Ishikawa (cell line): ENCODE measurements around the gene NT5E.

ENCODE experiments used
- CEBPB ChIP-seq: IDR thresholded peaks from 2 replicates; pipeline ENCODE4 v1.6.1; 2012
- CREB1 ChIP-seq: IDR thresholded peaks from 2 replicates; pipeline ENCODE4 v1.6.1; 2012; ENCODE audit warnings: low read depth
- EGR1 ChIP-seq: IDR thresholded peaks from 2 replicates; pipeline ENCODE4 v1.6.1; 2012
- EP300 ChIP-seq: IDR thresholded peaks from 2 replicates; pipeline ENCODE4 v1.6.1; 2012; ENCODE audit warnings: borderline replicate concordance
- FOXM1 ChIP-seq: IDR thresholded peaks from 2 replicates; pipeline ENCODE4 v1.6.1; 2012; ENCODE audit warnings: low read depth, borderline replicate concordance
- NFIC ChIP-seq: IDR thresholded peaks from 2 replicates; pipeline ENCODE4 v1.6.1; 2012
- RAD21 ChIP-seq: IDR thresholded peaks from 2 replicates; pipeline ENCODE4 v1.6.1; 2012; ENCODE audit warnings: low read depth
- TAF1 ChIP-seq: IDR thresholded peaks from 2 replicates; pipeline ENCODE4 v1.6.1; 2012; ENCODE audit warnings: low read depth, mild to moderate bottlenecking
- TCF12 ChIP-seq: IDR thresholded peaks from 2 replicates; pipeline ENCODE4 v1.6.1; 2012; ENCODE audit warnings: low read depth
- TEAD4 ChIP-seq: IDR thresholded peaks from 2 replicates; pipeline ENCODE4 v1.6.1; 2012
- YY1 ChIP-seq: IDR thresholded peaks from 2 replicates; pipeline ENCODE4 v1.6.1; 2012; ENCODE audit warnings: low read depth
- ZBTB7A ChIP-seq: IDR thresholded peaks from 2 replicates; pipeline ENCODE4 v1.6.1; 2012; ENCODE audit warnings: low read depth
- TF ChIP-seq, protein P1 (sequence below): IDR thresholded peaks from 2 replicates; pipeline ENCODE4 v1.6.1; 2012
- TF ChIP-seq, protein P2 (sequence below): IDR thresholded peaks from 2 replicates; pipeline ENCODE4 v1.6.1; 2012; ENCODE audit warnings: low read depth, mild to moderate bottlenecking
- TF ChIP-seq, protein P3 (sequence below): IDR thresholded peaks from 2 replicates; pipeline ENCODE4 v1.6.1; 2012

Gene NT5E

DNA sequence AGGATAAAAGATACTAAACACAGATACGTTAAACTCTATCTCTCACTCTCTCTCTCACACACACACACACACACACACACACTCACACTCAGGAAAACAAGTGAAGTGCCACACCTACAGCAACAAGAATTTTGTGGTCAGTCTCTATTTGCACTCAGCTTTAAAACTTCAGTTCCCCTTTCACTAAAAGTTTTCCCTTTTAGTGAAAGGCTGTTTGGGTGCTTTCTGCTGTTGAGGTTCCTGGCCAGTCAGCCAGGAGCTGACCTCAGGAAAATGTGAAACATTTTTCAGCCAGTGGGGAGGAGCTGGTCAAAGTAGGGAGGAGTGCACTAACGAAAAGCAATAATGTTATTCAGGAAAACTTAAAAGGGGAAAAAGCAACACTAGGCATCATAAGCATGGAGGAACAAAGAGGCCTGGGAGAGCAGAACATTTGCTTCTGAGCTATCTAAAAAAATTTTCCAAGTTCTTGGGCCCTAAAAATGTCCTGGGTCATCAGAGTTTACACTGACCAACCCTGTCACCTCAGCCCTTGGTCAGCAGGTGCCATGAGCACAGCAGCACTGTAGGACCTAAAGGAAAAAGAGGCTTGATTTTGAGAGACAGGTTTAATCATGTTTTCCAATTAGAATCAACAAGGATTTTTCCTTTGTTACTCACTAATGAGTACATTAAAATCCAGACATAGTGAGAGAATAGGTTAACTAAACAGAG, 30.7 kb upstream of the NT5E start:
- TF ChIP-seq EGR1: no peak
- no peak for TF ChIP-seq YY1
- no peak for TF ChIP-seq RAD21
- no peak for TF ChIP-seq TAF1

DNA sequence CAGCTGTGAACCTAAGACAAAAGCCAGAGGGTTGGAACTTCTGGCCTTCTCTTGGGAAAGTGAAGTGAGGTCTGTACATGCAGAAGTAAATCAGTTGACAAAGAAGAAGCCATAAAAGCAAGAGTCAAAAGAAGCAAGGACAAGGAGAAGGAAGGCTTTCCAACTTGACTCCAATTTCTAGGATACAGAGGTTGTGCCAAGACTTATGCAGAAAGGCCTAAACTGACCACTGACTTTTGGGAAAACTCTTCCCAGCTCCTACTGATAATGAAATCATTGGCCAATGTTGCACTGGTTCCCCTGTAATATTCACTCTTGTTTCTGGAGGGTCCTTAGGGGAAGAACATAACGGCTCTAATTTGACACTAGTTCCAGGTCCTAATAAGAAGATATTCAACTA, 29.3 kb upstream of the NT5E start:
- no peak for TF ChIP-seq YY1
- no peak for TF ChIP-seq NFIC
- TF ChIP-seq, protein P1, sequence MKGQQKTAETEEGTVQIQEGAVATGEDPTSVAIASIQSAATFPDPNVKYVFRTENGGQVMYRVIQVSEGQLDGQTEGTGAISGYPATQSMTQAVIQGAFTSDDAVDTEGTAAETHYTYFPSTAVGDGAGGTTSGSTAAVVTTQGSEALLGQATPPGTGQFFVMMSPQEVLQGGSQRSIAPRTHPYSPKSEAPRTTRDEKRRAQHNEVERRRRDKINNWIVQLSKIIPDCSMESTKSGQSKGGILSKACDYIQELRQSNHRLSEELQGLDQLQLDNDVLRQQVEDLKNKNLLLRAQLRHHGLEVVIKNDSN: no peak
- TF ChIP-seq, protein P2, sequence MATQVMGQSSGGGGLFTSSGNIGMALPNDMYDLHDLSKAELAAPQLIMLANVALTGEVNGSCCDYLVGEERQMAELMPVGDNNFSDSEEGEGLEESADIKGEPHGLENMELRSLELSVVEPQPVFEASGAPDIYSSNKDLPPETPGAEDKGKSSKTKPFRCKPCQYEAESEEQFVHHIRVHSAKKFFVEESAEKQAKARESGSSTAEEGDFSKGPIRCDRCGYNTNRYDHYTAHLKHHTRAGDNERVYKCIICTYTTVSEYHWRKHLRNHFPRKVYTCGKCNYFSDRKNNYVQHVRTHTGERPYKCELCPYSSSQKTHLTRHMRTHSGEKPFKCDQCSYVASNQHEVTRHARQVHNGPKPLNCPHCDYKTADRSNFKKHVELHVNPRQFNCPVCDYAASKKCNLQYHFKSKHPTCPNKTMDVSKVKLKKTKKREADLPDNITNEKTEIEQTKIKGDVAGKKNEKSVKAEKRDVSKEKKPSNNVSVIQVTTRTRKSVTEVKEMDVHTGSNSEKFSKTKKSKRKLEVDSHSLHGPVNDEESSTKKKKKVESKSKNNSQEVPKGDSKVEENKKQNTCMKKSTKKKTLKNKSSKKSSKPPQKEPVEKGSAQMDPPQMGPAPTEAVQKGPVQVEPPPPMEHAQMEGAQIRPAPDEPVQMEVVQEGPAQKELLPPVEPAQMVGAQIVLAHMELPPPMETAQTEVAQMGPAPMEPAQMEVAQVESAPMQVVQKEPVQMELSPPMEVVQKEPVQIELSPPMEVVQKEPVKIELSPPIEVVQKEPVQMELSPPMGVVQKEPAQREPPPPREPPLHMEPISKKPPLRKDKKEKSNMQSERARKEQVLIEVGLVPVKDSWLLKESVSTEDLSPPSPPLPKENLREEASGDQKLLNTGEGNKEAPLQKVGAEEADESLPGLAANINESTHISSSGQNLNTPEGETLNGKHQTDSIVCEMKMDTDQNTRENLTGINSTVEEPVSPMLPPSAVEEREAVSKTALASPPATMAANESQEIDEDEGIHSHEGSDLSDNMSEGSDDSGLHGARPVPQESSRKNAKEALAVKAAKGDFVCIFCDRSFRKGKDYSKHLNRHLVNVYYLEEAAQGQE: no peak
- TF ChIP-seq RAD21: no peak
- TF ChIP-seq TAF1: no peak
- no peak for TF ChIP-seq TCF12
- no peak for TF ChIP-seq FOXM1
- TF ChIP-seq EGR1: no peak
- TF ChIP-seq CEBPB: no peak

GRCh38 chr6:85421181-85421580, 28.7 kb upstream of the NT5E start:
- TF ChIP-seq CEBPB (no peak), TCF12 (no peak), FOXM1 (no peak)
- TF ChIP-seq, protein P3, sequence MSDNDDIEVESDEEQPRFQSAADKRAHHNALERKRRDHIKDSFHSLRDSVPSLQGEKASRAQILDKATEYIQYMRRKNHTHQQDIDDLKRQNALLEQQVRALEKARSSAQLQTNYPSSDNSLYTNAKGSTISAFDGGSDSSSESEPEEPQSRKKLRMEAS: no peak
- TF ChIP-seq, protein P1: no peak

DNA sequence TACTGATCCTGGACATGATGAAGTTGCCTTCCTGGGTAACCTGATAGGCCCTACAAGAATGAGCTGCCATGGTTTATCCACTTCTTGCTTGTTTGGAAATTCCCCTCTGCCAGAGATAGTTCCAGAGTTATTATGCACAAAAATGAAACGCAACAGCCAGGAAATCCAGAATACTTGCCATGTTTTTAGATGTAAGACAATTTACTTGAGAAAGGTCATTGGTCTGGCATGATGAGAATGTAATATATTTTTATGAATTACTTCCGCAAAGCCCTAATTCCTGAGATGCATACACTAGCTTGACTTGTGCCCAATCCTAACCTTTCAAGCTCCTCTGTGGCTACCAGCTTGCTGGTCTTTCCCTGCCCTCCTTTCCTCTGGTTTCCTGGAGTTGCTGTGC, 27.9 kb upstream of the NT5E start:
- no peak for TF ChIP-seq FOXM1
- TF ChIP-seq CEBPB: no peak
- TF ChIP-seq RAD21: no peak
- TF ChIP-seq TAF1: no peak
- TF ChIP-seq TEAD4: no peak
- no peak for TF ChIP-seq ZBTB7A
- no peak for TF ChIP-seq TCF12

DNA sequence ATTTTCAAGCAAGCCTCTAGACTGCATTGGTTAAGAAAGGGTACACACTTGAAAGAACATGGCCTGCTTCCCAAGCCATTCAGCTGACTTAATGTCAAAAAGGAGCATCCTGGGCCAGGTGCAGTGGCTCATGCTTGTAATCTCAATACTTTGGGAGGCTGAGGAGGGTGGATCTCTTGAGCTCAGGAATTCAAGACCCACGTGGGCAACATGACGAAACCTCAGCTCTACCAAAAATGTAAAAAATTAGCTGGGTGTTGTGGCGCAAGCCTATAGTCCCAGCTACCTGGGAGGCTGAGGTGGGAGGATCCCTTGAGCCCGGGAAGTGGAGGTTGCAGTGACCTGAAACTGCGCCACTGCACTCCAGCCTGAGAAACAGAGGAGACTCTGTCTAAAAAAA, 26.9 kb upstream of the NT5E start:
- TF ChIP-seq TAF1: no peak
- TF ChIP-seq YY1: no peak
- no peak for TF ChIP-seq ZBTB7A
- TF ChIP-seq RAD21: no peak
- TF ChIP-seq NFIC: no peak
- TF ChIP-seq, protein P1: no peak

DNA sequence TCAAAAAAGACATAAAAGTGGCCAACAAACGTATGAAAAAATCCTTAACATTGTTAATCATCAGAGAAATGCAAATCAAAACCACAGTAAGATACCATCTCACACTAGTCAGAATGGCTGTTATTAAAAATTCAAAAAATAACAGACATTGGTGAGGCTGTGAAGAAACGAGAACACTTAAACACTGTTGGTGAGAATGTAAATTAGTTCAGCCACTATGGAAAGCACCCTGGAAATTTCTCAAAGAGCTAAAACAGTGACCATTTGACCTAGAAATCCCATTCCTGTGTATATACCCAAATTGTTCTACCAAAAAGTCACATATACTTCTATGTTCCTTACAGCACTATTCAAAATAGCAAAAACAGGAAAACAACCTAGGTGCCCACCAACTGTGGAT, 24.9 kb upstream of the NT5E start:
- TF ChIP-seq, protein P1: no peak
- TF ChIP-seq EP300 (no peak), CREB1 (no peak), YY1 (no peak), NFIC (no peak), TCF12 (no peak), EGR1 (no peak), RAD21 (no peak)

DNA sequence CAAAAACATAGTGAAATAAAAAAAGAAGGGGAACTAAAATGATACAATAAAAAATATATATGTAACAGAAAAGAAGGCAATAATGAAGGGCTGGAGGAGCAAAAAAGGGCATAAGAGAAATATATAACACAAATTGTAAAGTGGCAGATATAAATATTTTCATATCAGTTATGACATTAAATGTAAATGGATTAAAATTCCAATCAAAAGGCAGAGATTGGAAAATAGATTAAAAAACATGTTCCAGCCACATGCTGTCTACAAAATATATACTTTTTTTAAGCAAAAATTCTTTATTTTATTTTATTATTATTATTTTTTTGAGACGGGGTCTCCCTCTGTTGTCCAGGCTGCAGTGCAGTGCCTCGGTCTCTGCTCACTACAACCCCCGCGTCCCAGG, 23.9 kb upstream of the NT5E start:
- TF ChIP-seq ZBTB7A: no peak
- no peak for TF ChIP-seq RAD21
- TF ChIP-seq YY1: no peak
- no peak for TF ChIP-seq NFIC
- TF ChIP-seq FOXM1: no peak
- TF ChIP-seq, protein P1: no peak
- TF ChIP-seq, protein P2: no peak
